ENCODE results near the gene TBC1D14.

DNA sequence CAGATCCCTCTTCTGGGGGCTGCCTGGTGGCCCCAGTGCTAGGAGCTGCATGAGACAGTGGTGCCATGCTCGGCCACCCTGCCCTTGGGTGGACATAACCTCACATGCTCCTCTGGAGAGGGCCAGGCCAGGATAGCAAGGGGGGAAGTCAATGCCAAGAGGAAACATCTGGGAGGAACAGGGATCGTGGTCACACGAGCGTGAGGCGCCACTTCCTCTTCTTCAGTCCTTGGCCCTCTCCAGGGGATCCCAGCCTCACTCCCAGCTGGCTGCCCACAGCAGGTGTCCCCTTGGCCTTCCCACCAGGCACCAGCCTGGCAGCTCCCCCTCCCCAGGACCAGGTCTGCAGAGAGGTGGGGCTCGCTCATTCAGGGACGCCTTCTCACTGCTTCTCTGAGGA lies 28.6 kb downstream of the TBC1D14 start:
- no peak for TF ChIP-seq CTCF (IDR thresholded peaks at IDR 0.05)
- TF ChIP-seq, protein P1, sequence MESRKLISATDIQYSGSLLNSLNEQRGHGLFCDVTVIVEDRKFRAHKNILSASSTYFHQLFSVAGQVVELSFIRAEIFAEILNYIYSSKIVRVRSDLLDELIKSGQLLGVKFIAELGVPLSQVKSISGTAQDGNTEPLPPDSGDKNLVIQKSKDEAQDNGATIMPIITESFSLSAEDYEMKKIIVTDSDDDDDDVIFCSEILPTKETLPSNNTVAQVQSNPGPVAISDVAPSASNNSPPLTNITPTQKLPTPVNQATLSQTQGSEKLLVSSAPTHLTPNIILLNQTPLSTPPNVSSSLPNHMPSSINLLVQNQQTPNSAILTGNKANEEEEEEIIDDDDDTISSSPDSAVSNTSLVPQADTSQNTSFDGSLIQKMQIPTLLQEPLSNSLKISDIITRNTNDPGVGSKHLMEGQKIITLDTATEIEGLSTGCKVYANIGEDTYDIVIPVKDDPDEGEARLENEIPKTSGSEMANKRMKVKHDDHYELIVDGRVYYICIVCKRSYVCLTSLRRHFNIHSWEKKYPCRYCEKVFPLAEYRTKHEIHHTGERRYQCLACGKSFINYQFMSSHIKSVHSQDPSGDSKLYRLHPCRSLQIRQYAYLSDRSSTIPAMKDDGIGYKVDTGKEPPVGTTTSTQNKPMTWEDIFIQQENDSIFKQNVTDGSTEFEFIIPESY (IDR thresholded peaks at IDR 0.05; ENCODE audit: borderline replicate concordance, low read depth), result no peak
- TF ChIP-seq SMC3 (IDR thresholded peaks at IDR 0.05; ENCODE audit: low read depth, low read length), result no peak
- TF ChIP-seq IRF3 (IDR thresholded peaks at IDR 0.05; ENCODE audit: low read depth, low read length), result no peak
- no peak for TF ChIP-seq FOXJ3 (CRISPR knock-in tag; IDR thresholded peaks at IDR 0.05)
- TF ChIP-seq EP300 (IDR thresholded peaks at IDR 0.05; ENCODE audit: borderline replicate concordance in 1 of 2, low read depth in 1 of 2, low read length in 1 of 2), result no peak
- no peak for TF ChIP-seq POLR2AphosphoS5 (IDR thresholded peaks at IDR 0.05; ENCODE audit: low read depth, low read length)
- TF ChIP-seq RFX5 (IDR thresholded peaks at IDR 0.05; ENCODE audit: low read length), result no peak
- no peak for TF ChIP-seq TAF1 (IDR thresholded peaks at IDR 0.05; ENCODE audit: borderline replicate concordance, low read depth, low read length)
- TF ChIP-seq MAX (IDR thresholded peaks at IDR 0.05; ENCODE audit: low read depth), result no peak
